Epithelial cell of esophagus (primary cell): ENCODE measurements around the gene CFAP206.

Experiments
- DNase-seq: peaks from one replicate; pipeline ENCODE4 v3.0.0; 2010; ENCODE audit warnings: low read depth
- H3K4me3 ChIP-seq: 2 replicates; pipeline ENCODE4 v1.5.1; 2011; ENCODE audit warnings: mild to moderate bottlenecking, low read length, control low read depth
- CTCF ChIP-seq: IDR thresholded peaks from 2 replicates; pipeline ENCODE4 v1.5.1; 2011; ENCODE audit warnings: low read depth, mild to moderate bottlenecking, low read length, control low read depth, inconsistent platforms; ENCODE audit not compliant: insufficient read depth; ENCODE audit errors: missing control alignments

The CFAP206 gene

GRCh38 chr6:87376643-87377042 lies 31.1 kb upstream of the CFAP206 start:
- TF ChIP-seq CTCF: no peak
- H3K4me3 ChIP-seq: no peak overlapping the region
- no peak for DNase-seq

- TF ChIP-seq CTCF: no peak
- no peak overlapping the region for H3K4me3 ChIP-seq
- DNase-seq: no peak
These were observed 28.8 kb upstream of the CFAP206 start for GRCh38 chr6:87378947-87379346.

- H3K4me3 ChIP-seq: no peak overlapping the region
- TF ChIP-seq CTCF: no peak
- DNase-seq: no peak
These were observed 24.9 kb upstream of the CFAP206 start for GRCh38 chr6:87382861-87383260.

DNA sequence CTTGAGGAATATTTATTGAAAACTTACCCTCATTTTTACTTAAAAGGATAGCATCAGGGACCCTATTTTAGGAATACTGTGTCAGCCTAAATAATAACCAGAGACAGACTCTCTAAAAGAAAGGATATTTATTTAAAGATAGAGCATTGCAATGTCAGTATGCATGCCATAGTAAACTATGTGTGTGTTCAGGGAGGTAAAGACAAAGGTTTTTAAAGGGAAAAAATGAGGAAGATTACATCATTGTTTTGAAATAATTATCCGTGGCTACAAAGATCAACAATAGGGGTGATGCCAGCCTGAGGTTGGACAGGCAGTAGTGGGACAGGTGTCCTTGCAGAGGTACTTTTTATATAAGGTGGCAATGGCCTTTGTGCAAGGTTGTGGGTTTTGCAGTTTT lies 23.7 kb upstream of the CFAP206 start:
- no peak overlapping the region for H3K4me3 ChIP-seq
- TF ChIP-seq CTCF: no peak
- DNase-seq: no peak

DNA sequence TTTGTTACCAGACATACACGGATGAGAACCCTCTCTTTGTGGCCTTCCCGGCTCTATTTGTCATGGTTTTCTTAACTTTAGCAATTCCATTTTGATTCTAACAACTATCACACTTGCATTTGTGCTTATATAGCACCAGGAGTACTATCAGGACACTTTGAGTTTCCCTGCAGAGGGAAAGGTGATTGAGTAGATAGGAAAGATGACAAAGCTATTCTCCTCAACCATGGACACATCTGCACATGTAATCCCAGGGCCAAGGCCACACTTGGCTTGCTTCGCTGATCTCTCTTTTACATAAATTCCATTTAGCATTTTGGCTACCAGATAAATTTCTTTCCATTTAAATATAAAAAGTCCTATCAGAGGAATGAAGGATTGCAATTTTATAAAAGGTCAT lies 23.3 kb upstream of the CFAP206 start:
- no peak for DNase-seq
- no peak overlapping the region for H3K4me3 ChIP-seq
- no peak for TF ChIP-seq CTCF

DNA sequence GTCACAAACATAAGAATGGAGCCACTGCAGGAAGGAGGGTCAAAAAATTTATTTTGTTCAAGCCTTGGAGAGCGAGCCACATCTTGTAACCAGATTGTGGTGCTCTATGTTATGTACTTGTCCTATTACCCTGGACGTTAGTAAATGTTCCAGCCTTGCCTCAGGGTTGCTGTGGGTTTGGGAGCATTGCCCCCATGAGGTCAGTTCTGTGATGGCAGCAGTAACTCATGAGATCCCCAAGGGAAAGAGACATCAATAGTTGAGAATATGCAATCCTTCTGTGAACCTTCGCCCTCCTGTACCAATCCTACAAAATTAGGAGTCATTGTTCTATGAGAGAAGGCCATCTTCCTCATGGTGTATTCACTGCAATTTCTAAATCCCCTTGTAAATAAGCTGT lies 16.4 kb upstream of the CFAP206 start:
- TF ChIP-seq CTCF: peak; percentile 63
- H3K4me3 ChIP-seq: no peak overlapping the region
- DNase-seq: peak; percentile 56

DNA sequence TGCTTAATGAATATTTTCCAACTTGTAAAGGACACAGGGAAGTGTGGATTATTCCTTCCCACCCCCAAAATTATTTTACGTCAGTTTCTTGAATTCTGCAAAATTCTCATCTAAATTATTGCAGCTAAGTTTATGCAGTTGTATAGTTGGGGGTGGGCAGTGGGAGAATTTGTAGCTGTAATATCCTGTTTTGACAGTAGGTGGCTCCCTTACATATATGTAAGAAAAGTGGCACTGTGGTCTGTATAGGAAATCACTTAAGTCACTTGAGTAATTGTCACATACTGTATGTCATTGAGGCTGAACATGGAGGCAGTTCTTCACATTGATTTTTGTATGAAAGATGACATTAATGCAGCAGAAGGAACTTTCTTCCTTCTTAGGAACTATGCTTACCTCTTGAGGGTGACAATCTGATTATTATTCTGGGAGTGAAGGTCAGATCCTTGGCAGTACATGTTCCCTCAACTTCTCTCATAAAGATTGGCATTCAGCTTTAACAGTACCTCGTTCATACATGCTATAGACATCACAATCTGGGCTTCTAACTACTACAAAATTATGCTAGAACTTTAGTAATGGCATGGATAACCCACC lies 14.6 kb upstream of the CFAP206 start:
- H3K4me3 ChIP-seq: no peak overlapping the region
- peak; percentile 76 for DNase-seq
- peak; percentile 62 for TF ChIP-seq CTCF
